GM19467 (cell line): Measurements from ENCODE around the gene EXTL2.
"Not testable (repeated sequence)": the region's sequence is repeated elsewhere in the genome, so short reads cannot be mapped to it uniquely, and the experiment has no call there.

Source experiments
- ATAC-seq: cut with Tn5 transposase; IDR thresholded peaks from one replicate; pipeline ENCODE4 v1.9.1; 2021; ENCODE audit warnings: mild to moderate bottlenecking, moderate library complexity; ENCODE audit not compliant: unreplicated experiment

The EXTL2 gene

DNA sequence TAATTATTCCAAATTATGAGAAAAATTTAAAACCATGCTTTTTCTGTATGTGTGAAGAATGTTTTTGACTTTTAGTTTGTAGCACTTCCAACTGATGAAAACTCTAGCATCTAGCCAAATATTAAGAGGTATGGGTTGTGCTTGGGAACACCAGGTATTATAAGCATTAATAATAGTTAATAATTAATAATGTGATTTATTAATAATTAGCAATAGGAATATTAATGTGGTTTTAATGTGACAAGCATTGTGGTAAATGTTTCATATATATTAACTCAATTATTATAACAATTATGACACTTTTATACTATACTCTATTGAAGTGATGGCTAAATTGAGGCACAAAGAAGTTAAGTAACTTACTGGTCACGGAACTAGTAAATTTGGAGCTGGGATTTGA, 9.1 kb upstream of the EXTL2 start:
- no peak for ATAC-seq

DNA sequence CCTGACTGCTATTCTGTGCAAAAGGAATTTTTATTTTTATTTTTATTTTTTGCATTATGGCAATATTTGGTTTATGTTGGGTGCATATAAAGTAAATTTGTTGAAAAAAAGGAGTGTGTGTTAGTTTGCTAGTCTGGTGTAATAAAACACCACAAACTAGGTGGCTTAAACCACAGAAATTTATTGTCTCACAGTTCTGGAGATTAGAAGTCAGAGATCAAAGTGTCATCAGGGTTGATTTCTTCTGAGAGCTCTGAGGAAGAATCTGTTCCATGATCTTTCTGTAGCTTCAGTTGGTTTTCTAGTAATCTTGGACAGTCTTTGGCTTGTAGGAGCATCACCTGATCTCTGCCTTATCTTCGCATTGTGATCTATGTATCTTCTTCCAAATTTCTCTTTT, 7.7 kb upstream of the EXTL2 start:
- no peak for ATAC-seq

DNA sequence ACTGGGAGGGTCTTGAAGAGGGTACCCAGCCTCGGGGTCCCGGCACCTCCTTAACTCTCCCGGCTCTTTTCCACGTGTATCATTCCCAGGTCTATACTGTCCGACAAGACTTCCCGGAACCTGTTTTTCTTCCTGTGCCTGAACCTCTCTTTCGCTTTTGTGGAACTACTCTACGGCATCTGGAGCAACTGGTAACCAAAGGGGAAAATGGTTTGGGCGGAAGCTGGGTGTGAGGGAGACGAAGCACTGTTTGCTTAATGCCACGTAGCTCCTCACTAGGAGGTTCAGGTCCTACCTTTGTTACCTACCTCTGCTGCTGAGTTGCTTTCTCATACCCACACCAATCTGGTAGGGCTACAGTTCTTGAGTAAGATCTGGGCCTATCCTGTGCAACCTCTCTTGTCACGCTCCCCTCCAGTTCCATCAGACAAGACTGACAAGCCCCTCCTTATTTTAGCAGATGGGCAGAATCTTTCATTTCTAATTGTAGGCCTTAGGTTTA, 1.9 kb upstream of the EXTL2 start:
- peak; percentile 33 for ATAC-seq

DNA sequence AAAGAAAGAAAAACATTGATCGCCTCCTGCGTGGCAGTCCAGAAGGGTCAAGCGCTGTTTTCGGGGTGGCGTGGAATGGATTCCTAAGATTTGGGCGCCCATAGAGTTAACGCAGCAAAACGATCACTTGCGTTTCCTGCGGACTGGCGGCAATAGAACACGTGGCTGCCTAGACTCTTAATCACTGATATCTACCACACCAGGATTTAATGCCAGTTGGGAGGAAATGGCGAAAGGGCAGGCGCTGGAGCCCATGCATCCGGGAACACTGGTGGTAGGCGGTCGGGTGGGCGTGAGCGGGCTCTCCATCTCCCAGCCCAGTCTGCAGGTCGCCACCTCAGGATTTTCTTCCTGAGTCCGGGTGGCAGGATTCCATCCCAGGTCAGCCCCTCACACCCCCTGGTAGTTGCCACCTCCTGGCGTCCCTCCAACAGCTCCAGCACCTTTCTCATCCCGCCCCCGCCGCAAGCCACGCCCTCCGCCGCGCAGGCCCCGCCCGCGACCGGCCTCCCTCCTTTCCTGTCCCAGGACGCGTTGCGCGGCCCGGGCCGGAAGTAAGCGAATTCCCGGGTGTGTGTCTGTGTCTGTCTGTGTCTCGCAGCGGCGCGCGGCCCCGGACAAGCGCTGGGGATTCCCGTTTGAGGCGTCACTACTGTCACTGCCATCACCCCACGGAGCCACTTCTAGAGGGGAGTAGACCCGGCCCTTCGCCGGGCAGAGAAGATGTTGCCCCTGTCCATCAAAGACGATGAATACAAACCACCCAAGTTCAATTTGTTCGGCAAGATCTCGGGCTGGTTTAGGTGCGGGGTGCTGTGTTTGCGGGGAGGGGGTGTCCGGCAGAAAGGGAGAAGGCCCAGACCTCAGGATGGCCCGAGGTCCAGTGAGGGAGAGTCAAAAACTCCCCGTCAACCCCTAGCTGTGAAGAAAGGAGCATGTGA, 1.2 kb upstream of the EXTL2 start, which contains the start of gene SLC30A7:
Gene SLC30A7, plus strand, starts transcription at position 551 of the 941 bp plus-strand sequence. Its CDS starts 173 bp downstream, at position 724.
- peak; percentile 76 for ATAC-seq

GRCh38 chr1:100893718-100894117, 924 bp downstream of the EXTL2 start:
- ATAC-seq: no peak

- no peak for ATAC-seq
These were observed 2.1 kb downstream of the EXTL2 start for GRCh38 chr1:100892554-100892953.

DNA sequence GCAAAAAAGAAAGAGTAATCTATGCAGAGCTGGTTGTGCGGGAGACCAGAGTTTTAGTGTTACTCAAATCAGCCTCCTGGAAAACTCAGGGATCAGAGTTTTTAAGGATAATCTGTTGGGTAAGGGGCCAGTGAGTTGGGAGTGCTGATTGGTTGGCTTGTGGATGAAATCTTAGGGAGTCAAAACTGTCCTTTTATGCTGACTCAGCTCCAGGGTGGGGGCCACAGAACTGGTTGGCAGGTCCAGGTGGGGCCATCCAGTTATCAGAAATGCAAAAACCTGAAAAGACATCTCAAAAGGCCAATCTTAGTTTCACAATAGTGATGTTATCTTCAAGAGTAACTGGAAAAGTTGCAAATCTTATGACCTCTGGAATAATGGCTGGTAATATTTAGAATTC, 3.3 kb downstream of the EXTL2 start:
- ATAC-seq: no peak

GRCh38 chr1:100889869-100890482, 4.7 kb downstream of the EXTL2 start:
- not testable (repeated sequence) for ATAC-seq

- ATAC-seq: not testable (repeated sequence)
These were observed 5.6 kb downstream of the EXTL2 start for GRCh38 chr1:100889007-100889406.

DNA sequence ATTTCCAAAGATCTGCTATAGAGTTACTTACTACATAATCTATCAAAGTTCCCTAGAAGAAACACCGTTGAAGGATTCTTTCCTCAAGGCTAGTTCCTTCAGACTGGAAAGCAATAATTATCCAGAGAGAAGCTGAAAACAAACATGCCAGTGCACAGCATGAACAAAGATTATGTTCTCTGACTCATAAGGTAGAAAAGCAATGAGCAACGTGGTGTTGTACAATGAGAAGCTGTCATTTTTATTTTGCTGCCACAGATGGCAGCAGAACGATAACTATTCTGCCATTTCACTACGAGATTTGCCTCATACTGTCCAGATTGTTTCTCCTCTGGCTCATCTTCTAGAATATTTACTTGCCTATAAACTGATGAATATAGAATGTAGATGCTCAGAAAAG, 10.7 kb downstream of the EXTL2 start:
- no peak for ATAC-seq

- no peak for ATAC-seq
These were observed 11.9 kb downstream of the EXTL2 start for GRCh38 chr1:100882698-100883097.

- no peak for ATAC-seq
These were observed 13.0 kb downstream of the EXTL2 start for GRCh38 chr1:100881687-100882086.

GRCh38 chr1:100879422-100879821, 15.2 kb downstream of the EXTL2 start:
- no peak for ATAC-seq

DNA sequence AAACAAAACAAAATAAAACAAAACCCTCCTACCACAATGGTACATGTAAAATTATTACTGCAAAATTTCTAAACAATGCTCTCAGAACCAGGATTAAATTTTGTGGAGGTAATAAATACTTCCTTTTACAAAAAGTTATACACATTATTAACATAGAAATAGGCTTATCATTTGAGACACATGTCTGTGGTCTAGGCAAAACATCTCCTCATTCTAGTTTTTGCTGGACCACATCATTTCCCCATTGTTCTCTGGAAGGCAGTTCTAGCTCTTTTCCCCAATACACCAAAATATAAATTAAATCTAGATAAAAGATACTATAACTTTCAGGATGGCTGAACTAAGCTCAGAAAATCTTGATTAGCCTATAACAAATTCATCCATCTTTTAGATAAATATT, 18.4 kb downstream of the EXTL2 start:
- no peak for ATAC-seq

DNA sequence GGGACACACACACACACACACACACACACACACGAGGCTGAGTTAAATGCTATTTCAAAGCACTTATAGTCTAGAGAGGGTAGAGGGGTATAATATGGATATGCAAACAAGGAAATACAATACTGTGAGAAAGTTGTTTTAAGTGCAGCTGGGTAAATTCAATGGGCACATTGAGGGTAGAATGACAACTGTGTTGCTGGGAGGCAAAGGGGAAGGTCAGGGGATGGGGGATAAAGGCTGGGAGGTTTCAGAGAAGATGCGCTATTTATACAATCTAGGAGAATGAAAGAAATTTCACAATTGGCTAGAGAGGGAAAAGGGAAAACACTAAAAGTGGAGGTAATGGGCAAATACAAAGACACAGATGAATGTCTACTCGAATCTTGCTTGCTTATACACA, 19.4 kb downstream of the EXTL2 start:
- no peak for ATAC-seq

GRCh38 chr1:100874433-100874832, 20.2 kb downstream of the EXTL2 start:
- ATAC-seq: no peak

GRCh38 chr1:100869996-100870395, 24.6 kb downstream of the EXTL2 start:
- no peak for ATAC-seq

DNA sequence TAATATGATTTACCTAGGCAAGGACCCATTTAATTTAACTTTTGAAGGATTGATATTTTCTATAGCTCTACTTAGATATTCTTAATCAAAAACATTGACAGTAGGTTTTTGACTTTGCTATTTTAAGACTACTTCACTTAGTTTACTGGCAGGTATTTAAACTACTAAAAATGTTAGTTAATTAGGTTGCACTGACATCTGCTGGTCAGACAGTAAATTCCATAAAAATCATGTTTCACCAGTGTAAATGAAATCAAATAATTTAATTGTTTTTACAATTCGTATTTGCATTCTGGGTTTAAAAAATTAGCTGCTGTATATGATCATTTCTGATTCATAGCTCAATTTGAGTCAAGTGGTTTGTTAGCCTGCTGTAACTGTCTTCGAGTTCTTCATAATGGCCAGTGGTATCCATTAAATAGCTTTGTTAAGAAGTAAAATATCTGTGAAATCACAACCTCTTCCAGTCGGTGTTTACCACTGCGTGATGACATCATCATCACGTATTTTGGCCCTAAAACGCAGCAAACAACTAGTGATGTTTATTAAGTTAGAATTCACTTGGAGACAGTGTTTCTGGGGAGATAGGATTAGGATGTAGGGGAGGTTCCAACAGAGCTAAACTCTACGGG, 26.2 kb downstream of the EXTL2 start:
- no peak for ATAC-seq

GRCh38 chr1:100866901-100867206, 27.8 kb downstream of the EXTL2 start:
- no peak for ATAC-seq

DNA sequence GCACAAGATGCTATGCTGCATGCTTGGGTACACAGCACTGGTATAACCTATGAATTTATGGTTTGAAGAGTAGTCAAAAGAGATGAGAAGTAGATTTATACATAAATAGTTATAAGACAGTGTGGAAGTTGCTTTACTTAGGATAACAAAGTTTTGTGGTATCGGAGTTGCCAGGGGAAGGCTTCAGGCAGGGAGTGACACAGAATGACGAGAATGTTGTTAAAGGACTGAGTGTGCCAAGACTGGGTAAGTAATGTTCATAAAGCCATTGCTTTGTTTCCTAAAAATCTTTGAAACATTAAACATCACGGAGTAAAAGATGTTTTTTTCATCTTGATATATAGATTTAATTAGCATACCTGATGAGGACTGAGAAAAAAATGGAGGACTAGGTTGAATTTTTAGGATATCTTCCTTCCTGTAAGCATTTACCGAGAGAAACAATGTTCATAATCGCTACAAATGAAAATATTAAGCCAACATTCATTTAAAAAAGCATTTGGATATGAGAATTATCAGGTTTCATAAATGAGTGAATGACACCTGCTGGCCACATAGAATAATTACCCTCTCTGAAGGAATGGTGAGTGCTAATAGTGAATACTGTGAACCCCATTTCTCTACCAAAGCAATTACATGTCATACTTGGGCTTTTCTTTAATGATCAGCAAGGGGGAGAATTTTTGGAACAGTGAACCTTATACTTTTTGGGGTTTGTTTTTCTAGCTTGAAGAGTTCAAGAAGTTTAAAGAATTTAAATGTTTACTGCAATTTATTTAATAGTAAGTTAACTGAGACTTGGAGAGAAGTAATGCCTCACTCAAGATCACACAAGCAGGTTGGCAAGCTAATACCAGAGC, 28.4 kb downstream of the EXTL2 start:
- peak; percentile 54 for ATAC-seq

GRCh38 chr1:100862591-100862990, 32.1 kb downstream of the EXTL2 start:
- no peak for ATAC-seq
